GM23248 (cell line): Measurements from ENCODE around the gene TRMU.

Source experiments
- EZH2 ChIP-seq: fragments of 200-600 bp; sonication (generic); IDR thresholded peaks from 2 replicates; pipeline ENCODE4 v1.6.1; 2018; ENCODE audit warnings: antibody characterized with exemption, mild to moderate bottlenecking; ENCODE audit not compliant: insufficient read depth, poor library complexity, severe bottlenecking
- EZH2phosphoT487 ChIP-seq: fragments of 200-600 bp; sonication (generic); IDR thresholded peaks from 2 replicates; pipeline ENCODE4 v1.6.1; 2018; ENCODE audit warnings: antibody characterized with exemption, moderate library complexity, mild to moderate bottlenecking, low read depth; ENCODE audit not compliant: insufficient read depth

- TF ChIP-seq EZH2 (no peak), EZH2phosphoT487 (no peak)
Observed at GRCh38 chr22:46351767-46352166, 16.3 kb downstream of the TRMU start.
